HT1080 (cell line): ENCODE results near the gene UNC13D. TPM values are rescaled to one million over a fixed set of nuclear protein-coding genes. Genes with fewer than 3 reads are reported as not detected.
"Not testable (repeated sequence)": the region's sequence is repeated elsewhere in the genome, so short reads cannot be mapped to it uniquely, and the experiment has no call there.

ENCODE experiments used
- DNase-seq: peaks from one replicate; pipeline ENCODE4 v3.0.0-alpha.2; 2015; ENCODE audit warnings: low read depth
- total RNA-seq: library from RNA; depleted of rRNA; stranded (reverse); fragments of >200 nt; shearing (Covaris generic); gene quantifications from 2 replicates; pipeline ENCODE4 v1.2.3, GENCODE V29; 2014

The UNC13D gene
- total RNA-seq, 1 experiment from 2014 or later = 2.7 TPM

GRCh38 chr17:75851693-75851991 is 7.4 kb upstream of the UNC13D start:
- not testable (repeated sequence) for DNase-seq

GRCh38 chr17:75850928-75851692 is 6.9 kb upstream of the UNC13D start:
- no peak for DNase-seq

- no peak for DNase-seq
These were observed 5.5 kb upstream of the UNC13D start for GRCh38 chr17:75849724-75850123.

- DNase-seq = no peak
These were observed 5.1 kb upstream of the UNC13D start for GRCh38 chr17:75849279-75849646.

- DNase-seq = peak; percentile 46
These were observed 4.5 kb upstream of the UNC13D start for GRCh38 chr17:75848523-75849278.

- no peak for DNase-seq
These were observed 3.7 kb upstream of the UNC13D start for GRCh38 chr17:75847614-75848522.

GRCh38 chr17:75846692-75847613 is 2.7 kb upstream of the UNC13D start:
- DNase-seq = no peak

- no peak for DNase-seq
These were observed 1.9 kb upstream of the UNC13D start for GRCh38 chr17:75845933-75846691.

- DNase-seq = peak; percentile 65
These were observed 981 bp upstream of the UNC13D start for GRCh38 chr17:75845058-75845711.

GRCh38 chr17:75844530-75845057 is 390 bp upstream of the UNC13D start:
- no peak for DNase-seq

GRCh38 chr17:75842963-75843576 is 1.1 kb downstream of the UNC13D start:
- DNase-seq = no peak

- no peak for DNase-seq
These were observed 1.8 kb downstream of the UNC13D start for GRCh38 chr17:75842411-75842810.

GRCh38 chr17:75840799-75841164 is 3.4 kb downstream of the UNC13D start:
- DNase-seq = no peak

GRCh38 chr17:75839942-75840798 is 4.0 kb downstream of the UNC13D start:
- no peak for DNase-seq

- DNase-seq = no peak
These were observed 5.8 kb downstream of the UNC13D start for GRCh38 chr17:75838410-75838809.

GRCh38 chr17:75837899-75838298 is 6.3 kb downstream of the UNC13D start:
- no peak for DNase-seq

- DNase-seq = no peak
These were observed 7.6 kb downstream of the UNC13D start for GRCh38 chr17:75836605-75837004.

GRCh38 chr17:75835654-75835987 is 8.6 kb downstream of the UNC13D start:
- DNase-seq = no peak
